ENCODE measurements around the gene RRAS2. TPM values are rescaled to one million over a fixed set of nuclear protein-coding genes. Genes with fewer than 3 reads are reported as not detected.

RRAS2 gene
- total RNA-seq, 1 experiment from 2014 or later: 164 TPM

DNA sequence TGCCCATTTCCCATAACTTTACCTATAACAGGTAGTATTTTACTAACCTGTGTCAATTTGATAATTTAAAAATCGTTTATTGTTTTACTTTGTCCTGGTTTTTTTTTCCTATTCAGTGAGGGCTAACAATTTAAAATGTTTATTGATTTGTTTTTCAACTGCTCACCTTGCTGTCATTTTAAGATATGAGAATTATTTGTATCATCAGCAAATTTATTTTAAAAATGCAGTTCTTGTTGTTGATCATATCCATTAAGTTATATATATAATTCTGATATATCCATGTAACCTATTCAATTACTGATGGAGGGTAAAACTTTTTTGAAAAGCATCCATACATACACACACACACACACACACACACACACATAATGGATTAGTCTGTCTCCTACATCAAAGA is 24.8 kb downstream of the RRAS2 start:
- POLR2A ChIA-PET: interaction anchor here (0.6 to 2.0 kb wide), 2 partner anchors 11 to 68 kb away, joined by 3 to 4 read pairs; no protein-coding TSS in a partner anchor
- H3K4me3 Mint-ChIP-seq: no peak overlapping the region
- CTCF ChIA-PET: interaction anchor here (0.6 to 3.0 kb wide), 3 partner anchors 34 to 84 kb away, joined by 3 to 10 read pairs (median 9); no protein-coding TSS in a partner anchor
- TF ChIP-seq JUN (CRISPR knock-in tag; IDR thresholded peaks at IDR 0.05) (no peak), OVOL2 (CRISPR knock-in tag; IDR thresholded peaks at IDR 0.05; ENCODE audit: borderline replicate concordance) (no peak), CBFB (CRISPR knock-in tag; IDR thresholded peaks at IDR 0.05; ENCODE audit: low read depth) (no peak), SMAD4 (CRISPR knock-in tag; IDR thresholded peaks at IDR 0.05) (no peak), ELF4 (CRISPR knock-in tag; IDR thresholded peaks at IDR 0.05; ENCODE audit: low read depth) (no peak)
- TF ChIP-seq, protein P1, sequence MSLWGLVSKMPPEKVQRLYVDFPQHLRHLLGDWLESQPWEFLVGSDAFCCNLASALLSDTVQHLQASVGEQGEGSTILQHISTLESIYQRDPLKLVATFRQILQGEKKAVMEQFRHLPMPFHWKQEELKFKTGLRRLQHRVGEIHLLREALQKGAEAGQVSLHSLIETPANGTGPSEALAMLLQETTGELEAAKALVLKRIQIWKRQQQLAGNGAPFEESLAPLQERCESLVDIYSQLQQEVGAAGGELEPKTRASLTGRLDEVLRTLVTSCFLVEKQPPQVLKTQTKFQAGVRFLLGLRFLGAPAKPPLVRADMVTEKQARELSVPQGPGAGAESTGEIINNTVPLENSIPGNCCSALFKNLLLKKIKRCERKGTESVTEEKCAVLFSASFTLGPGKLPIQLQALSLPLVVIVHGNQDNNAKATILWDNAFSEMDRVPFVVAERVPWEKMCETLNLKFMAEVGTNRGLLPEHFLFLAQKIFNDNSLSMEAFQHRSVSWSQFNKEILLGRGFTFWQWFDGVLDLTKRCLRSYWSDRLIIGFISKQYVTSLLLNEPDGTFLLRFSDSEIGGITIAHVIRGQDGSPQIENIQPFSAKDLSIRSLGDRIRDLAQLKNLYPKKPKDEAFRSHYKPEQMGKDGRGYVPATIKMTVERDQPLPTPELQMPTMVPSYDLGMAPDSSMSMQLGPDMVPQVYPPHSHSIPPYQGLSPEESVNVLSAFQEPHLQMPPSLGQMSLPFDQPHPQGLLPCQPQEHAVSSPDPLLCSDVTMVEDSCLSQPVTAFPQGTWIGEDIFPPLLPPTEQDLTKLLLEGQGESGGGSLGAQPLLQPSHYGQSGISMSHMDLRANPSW (CRISPR knock-in tag; conservative IDR thresholded peaks at IDR 0.05; ENCODE audit: low read depth): no peak
- peaks cover 14% of the 10 kb centered on the region for H3K36me3 Mint-ChIP-seq
- H3K9me3 Mint-ChIP-seq: peaks cover 15% of the 10 kb centered on the region
- no peaks in the 10 kb centered on the region for H3K27me3 Mint-ChIP-seq (ENCODE audit: low read depth)
- H3K27ac Mint-ChIP-seq: no peak overlapping the region; the same call in 1 of the 2 replicates
- H3K4me1 Mint-ChIP-seq: peaks cover 82% of the 10 kb centered on the region
- ATAC-seq (no peak), DNase-seq (ENCODE audit: low spot score) (no peak)

DNA sequence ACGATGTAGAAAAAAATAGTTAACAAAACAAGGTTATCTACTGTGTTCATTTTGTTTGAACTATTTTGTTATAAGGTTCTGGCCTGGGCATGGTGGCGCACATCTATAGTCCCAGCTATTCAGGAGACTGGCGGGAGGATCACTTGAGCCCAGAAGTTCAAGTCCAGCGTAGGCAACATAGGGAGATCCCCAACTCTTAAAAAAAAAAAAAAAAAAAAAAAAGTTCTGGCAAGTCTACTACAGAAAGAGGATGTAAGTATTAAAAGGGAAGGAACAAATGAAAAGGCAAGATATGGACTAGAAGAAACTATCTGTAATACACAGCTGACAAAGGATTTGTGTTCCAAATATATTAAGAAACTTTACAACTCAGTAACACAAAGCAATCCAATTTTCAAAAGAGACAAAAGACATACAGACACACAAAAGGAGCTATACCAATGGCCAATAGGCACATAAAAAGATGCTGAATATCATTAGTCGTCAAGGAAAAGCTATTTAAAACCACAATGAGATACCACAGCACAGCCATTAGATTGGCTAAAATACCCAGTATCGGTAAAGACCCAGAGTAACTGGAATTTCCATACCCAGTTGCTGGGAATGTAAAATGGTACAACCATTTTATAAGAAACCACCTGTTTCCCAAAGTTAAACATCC is 27.4 kb downstream of the RRAS2 start:
- DNase-seq (ENCODE audit: low spot score) (no peak), ATAC-seq (no peak)
- Mint-ChIP-seq H3K9me3 (peaks cover 7% of the 10 kb centered on the region), H3K36me3 (peaks cover 12% of the 10 kb centered on the region), H3K27me3 (ENCODE audit: low read depth) (no peaks in the 10 kb centered on the region), H3K4me3 (no peak overlapping the region), H3K27ac (peak overlapping the region; percentile 83), H3K4me1 (peaks cover 72% of the 10 kb centered on the region)
- POLR2A ChIA-PET: interaction anchor here (0.6 kb wide), 1 partner anchor 84 kb away, joined by 3 read pairs; no protein-coding TSS in a partner anchor
- CTCF ChIA-PET: interaction anchor here (1.0 kb wide), 1 partner anchor 31 kb away, joined by 3 read pairs; no protein-coding TSS in a partner anchor
- TF ChIP-seq EMX1 (CRISPR knock-in tag; IDR thresholded peaks at IDR 0.05) (no peak), ZNF138 (CRISPR knock-in tag; conservative IDR thresholded peaks at IDR 0.05) (no peak), ZSCAN18 (CRISPR knock-in tag; IDR thresholded peaks at IDR 0.05) (no peak), GABPB1 (CRISPR knock-in tag; IDR thresholded peaks at IDR 0.05) (no peak), ZNF425 (CRISPR knock-in tag; conservative IDR thresholded peaks at IDR 0.05) (no peak), GRHL2 (CRISPR knock-in tag; IDR thresholded peaks at IDR 0.05; ENCODE audit: insufficient replicate concordance, severe bottlenecking) (no peak), PRRX2 (CRISPR knock-in tag; IDR thresholded peaks at IDR 0.05) (no peak), NFE2L1 (CRISPR knock-in tag; IDR thresholded peaks at IDR 0.05) (no peak), CREM (CRISPR knock-in tag; IDR thresholded peaks at IDR 0.05) (no peak), ETV6 (CRISPR knock-in tag; IDR thresholded peaks at IDR 0.05) (no peak), PREB (CRISPR knock-in tag; IDR thresholded peaks at IDR 0.05; ENCODE audit: borderline replicate concordance) (no peak), OVOL2 (CRISPR knock-in tag; IDR thresholded peaks at IDR 0.05; ENCODE audit: borderline replicate concordance) (no peak)
- TF ChIP-seq, protein P2, sequence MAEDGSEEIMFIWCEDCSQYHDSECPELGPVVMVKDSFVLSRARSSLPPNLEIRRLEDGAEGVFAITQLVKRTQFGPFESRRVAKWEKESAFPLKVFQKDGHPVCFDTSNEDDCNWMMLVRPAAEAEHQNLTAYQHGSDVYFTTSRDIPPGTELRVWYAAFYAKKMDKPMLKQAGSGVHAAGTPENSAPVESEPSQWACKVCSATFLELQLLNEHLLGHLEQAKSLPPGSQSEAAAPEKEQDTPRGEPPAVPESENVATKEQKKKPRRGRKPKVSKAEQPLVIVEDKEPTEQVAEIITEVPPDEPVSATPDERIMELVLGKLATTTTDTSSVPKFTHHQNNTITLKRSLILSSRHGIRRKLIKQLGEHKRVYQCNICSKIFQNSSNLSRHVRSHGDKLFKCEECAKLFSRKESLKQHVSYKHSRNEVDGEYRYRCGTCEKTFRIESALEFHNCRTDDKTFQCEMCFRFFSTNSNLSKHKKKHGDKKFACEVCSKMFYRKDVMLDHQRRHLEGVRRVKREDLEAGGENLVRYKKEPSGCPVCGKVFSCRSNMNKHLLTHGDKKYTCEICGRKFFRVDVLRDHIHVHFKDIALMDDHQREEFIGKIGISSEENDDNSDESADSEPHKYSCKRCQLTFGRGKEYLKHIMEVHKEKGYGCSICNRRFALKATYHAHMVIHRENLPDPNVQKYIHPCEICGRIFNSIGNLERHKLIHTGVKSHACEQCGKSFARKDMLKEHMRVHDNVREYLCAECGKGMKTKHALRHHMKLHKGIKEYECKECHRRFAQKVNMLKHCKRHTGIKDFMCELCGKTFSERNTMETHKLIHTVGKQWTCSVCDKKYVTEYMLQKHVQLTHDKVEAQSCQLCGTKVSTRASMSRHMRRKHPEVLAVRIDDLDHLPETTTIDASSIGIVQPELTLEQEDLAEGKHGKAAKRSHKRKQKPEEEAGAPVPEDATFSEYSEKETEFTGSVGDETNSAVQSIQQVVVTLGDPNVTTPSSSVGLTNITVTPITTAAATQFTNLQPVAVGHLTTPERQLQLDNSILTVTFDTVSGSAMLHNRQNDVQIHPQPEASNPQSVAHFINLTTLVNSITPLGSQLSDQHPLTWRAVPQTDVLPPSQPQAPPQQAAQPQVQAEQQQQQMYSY (CRISPR knock-in tag; IDR thresholded peaks at IDR 0.05): no peak
- TF ChIP-seq, protein P3, sequence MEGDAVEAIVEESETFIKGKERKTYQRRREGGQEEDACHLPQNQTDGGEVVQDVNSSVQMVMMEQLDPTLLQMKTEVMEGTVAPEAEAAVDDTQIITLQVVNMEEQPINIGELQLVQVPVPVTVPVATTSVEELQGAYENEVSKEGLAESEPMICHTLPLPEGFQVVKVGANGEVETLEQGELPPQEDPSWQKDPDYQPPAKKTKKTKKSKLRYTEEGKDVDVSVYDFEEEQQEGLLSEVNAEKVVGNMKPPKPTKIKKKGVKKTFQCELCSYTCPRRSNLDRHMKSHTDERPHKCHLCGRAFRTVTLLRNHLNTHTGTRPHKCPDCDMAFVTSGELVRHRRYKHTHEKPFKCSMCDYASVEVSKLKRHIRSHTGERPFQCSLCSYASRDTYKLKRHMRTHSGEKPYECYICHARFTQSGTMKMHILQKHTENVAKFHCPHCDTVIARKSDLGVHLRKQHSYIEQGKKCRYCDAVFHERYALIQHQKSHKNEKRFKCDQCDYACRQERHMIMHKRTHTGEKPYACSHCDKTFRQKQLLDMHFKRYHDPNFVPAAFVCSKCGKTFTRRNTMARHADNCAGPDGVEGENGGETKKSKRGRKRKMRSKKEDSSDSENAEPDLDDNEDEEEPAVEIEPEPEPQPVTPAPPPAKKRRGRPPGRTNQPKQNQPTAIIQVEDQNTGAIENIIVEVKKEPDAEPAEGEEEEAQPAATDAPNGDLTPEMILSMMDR (IDR thresholded peaks at IDR 0.05): no peak
- TF ChIP-seq, protein P4, sequence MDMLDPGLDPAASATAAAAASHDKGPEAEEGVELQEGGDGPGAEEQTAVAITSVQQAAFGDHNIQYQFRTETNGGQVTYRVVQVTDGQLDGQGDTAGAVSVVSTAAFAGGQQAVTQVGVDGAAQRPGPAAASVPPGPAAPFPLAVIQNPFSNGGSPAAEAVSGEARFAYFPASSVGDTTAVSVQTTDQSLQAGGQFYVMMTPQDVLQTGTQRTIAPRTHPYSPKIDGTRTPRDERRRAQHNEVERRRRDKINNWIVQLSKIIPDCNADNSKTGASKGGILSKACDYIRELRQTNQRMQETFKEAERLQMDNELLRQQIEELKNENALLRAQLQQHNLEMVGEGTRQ (CRISPR knock-in tag; IDR thresholded peaks at IDR 0.05): no peak

Measured in WTC11 (cell line).